ENCODE data around the gene FEZ2. TPM values are rescaled to one million over a fixed set of nuclear protein-coding genes. Genes with fewer than 3 reads are reported as not detected.

The FEZ2 gene
- total and polyA plus RNA-seq, 3 donors from 2014 or later, result 46.2 to 63.6 (median 56.6) TPM

- 35 to 48% methylated on average over 3 of the region's 3 CpGs for WGBS, 2 donors
- peak; percentile 81 for DNase-seq
- TF ChIP-seq POLR2A (IDR thresholded peaks at IDR 0.05) (no peak), CTCF (IDR thresholded peaks at IDR 0.05) (no peak)
- H3K27ac ChIP-seq, result peak overlapping the region; percentile 53 to 58
- H3K4me1 ChIP-seq, result peaks cover 5% of the 10 kb centered on the region
- no peaks in the 10 kb centered on the region for H3K27me3 ChIP-seq
- H3K9me3 ChIP-seq, result no peaks in the 10 kb centered on the region
- H3K4me3 ChIP-seq, result no peak overlapping the region
- no peaks in the 10 kb centered on the region for H3K36me3 ChIP-seq (ENCODE audit: low read depth, missing control alignments)
- intact Hi-C loops (cut with DNase I; ENCODE audit: low total_unique reads), result no loop called here
These were observed 25.8 kb downstream of the FEZ2 start for GRCh38 chr2:36572054-36572718.

DNA sequence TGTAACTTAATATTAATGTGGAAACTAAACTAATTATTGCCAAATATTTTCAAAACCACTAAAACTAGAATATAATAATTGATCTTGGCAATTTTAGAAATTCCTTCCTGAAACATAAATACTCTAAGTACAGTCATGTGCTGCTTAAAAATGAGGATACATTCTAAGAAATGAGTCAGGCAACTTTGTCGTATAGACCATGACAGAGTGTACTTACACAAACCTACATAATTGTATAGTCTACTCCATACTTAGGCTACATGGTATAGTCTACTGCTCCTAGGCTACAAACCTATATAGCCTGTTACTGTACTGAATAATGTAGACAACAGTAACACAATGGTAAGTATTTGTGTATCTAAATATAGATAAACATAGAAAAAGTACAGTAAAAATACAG is 27.6 kb downstream of the FEZ2 start:
- 91 to 97% methylated on average over 1 of the region's 1 CpG for WGBS, 2 donors
- H3K36me3 ChIP-seq (ENCODE audit: low read depth, missing control alignments), result no peaks in the 10 kb centered on the region
- peaks cover 5% of the 10 kb centered on the region for H3K4me1 ChIP-seq
- TF ChIP-seq POLR2A (IDR thresholded peaks at IDR 0.05) (no peak), CTCF (IDR thresholded peaks at IDR 0.05) (no peak)
- no peaks in the 10 kb centered on the region for H3K27me3 ChIP-seq
- H3K4me3 ChIP-seq, result no peak overlapping the region
- intact Hi-C loops (cut with DNase I; ENCODE audit: low total_unique reads), result no loop called here
- no peaks in the 10 kb centered on the region for H3K9me3 ChIP-seq
- DNase-seq, result no peak
- peak overlapping the region in 1 of 2 donors; percentile 41 for H3K27ac ChIP-seq

GRCh38 chr2:36569267-36569856 is 28.6 kb downstream of the FEZ2 start:
- WGBS, 2 donors, result 57 to 65% methylated on average over 3 of the region's 3 CpGs
- Histone ChIP-seq H3K9me3 (no peaks in the 10 kb centered on the region), H3K27ac (peak overlapping the region in 1 of 2 donors; percentile 41), H3K4me1 (peaks cover 5% of the 10 kb centered on the region), H3K4me3 (no peak overlapping the region), H3K27me3 (no peaks in the 10 kb centered on the region), H3K36me3 (ENCODE audit: low read depth, missing control alignments) (no peaks in the 10 kb centered on the region)
- TF ChIP-seq POLR2A (IDR thresholded peaks at IDR 0.05) (no peak), CTCF (IDR thresholded peaks at IDR 0.05) (no peak)
- intact Hi-C loops (cut with DNase I; ENCODE audit: low total_unique reads), result no loop called here
- no peak for DNase-seq

DNA sequence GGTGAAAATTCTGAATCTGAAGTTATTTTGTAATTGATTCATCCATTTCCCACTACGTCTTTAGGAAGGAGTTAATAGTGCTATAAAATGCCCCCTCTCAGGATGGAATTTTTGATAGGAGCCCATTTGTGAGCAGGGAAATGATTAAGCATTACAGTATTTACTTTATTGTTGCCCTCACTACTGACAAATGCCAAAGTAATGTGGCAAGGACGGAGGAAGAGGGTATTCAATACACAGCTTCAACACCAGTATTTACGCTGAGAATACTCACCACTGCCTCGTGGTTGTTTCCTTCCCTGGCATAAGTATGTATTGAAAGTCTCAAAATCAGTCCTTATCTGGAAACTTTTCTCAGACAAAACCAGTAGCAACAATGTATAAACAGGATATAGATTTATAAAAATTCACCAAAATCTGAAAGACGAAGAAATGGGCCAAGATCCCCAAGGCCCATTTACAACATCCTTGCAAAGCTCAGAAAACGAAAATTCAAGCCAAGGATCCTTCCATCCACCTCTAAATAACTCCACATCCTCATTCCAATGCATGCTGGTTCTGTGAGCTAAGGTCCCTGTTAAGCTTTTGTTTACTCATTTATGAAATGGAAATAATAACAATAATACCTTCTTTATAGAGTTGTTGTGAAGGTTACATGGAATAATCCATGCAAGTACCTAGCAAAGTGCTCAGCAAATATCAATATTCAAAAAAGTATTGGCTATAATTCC is 29.3 kb downstream of the FEZ2 start:
- no peak for DNase-seq
- Histone ChIP-seq H3K27ac (peak overlapping the region; percentile 3 to 41), H3K27me3 (no peaks in the 10 kb centered on the region), H3K36me3 (ENCODE audit: low read depth, missing control alignments) (no peaks in the 10 kb centered on the region), H3K4me1 (peaks cover 5% of the 10 kb centered on the region), H3K4me3 (no peak overlapping the region), H3K9me3 (no peaks in the 10 kb centered on the region)
- intact Hi-C loops (cut with DNase I; ENCODE audit: low total_unique reads), result no loop called here
- TF ChIP-seq CTCF (IDR thresholded peaks at IDR 0.05) (no peak), POLR2A (IDR thresholded peaks at IDR 0.05) (no peak)
- WGBS, 2 donors, result 47 to 62% methylated on average over 6 of the region's 6 CpGs

Measured in testis (tissue), 3 donors.